Trophoblast cell (in vitro differentiated cells and primary cell): ENCODE measurements around the gene SHCBP1L.

ENCODE experiments used
- DNase-seq, 2 donors: peaks; one replicate each; pipeline ENCODE4 v3.0.0-alpha.2; 2016
- H2AFZ ChIP-seq: 2 replicates; pipeline ENCODE4 v1.6.1; 2013; ENCODE audit warnings: low read length, moderate library complexity, mild to moderate bottlenecking; ENCODE audit not compliant: insufficient read depth, poor library complexity
- H2AK5ac ChIP-seq: 2 replicates; pipeline ENCODE4 v1.6.1; 2013; ENCODE audit warnings: mild to moderate bottlenecking, low read length
- H2BK120ac ChIP-seq: 2 replicates; pipeline ENCODE4 v1.6.1; 2013; ENCODE audit warnings: low read length, mild to moderate bottlenecking, moderate library complexity; ENCODE audit not compliant: insufficient read depth, poor library complexity
- H2BK12ac ChIP-seq: 2 replicates; pipeline ENCODE4 v1.6.1; 2013; ENCODE audit warnings: mild to moderate bottlenecking, low read length, moderate library complexity
- H2BK5ac ChIP-seq: 2 replicates; pipeline ENCODE4 v1.6.1; 2013; ENCODE audit warnings: low read length, low read depth, moderate library complexity, mild to moderate bottlenecking; ENCODE audit not compliant: poor library complexity
- H3K14ac ChIP-seq: 2 replicates; pipeline ENCODE4 v1.6.1; 2013; ENCODE audit warnings: mild to moderate bottlenecking, low read length
- H3K18ac ChIP-seq: 2 replicates; pipeline ENCODE4 v1.6.1; 2013; ENCODE audit warnings: mild to moderate bottlenecking, low read length
- H3K23ac ChIP-seq: 2 replicates; pipeline ENCODE4 v1.6.1; 2013; ENCODE audit warnings: low read length
- H3K27ac ChIP-seq: 2 replicates; pipeline ENCODE4 v1.5.1; 2013; ENCODE audit warnings: low read depth, mild to moderate bottlenecking, inconsistent platforms, low read length, moderate library complexity
- H3K27me3 ChIP-seq: 2 replicates; pipeline ENCODE4 v1.6.1; 2013; ENCODE audit warnings: inconsistent platforms, mild to moderate bottlenecking, low read length, moderate library complexity; ENCODE audit not compliant: insufficient read depth
- H3K36me3 ChIP-seq, 2 experiments: 1 replicate in 1 of 2; 2 replicates in 1 of 2; pipeline ENCODE4 v1.6.1; 2013; ENCODE audit warnings: low read length in 2 of 2, mild to moderate bottlenecking in 2 of 2, moderate library complexity in 1 of 2; ENCODE audit not compliant: insufficient read depth in 2 of 2, control insufficient read depth in 1 of 2
- H3K4ac ChIP-seq: 2 replicates; pipeline ENCODE4 v1.6.1; 2013; ENCODE audit warnings: low read depth, mild to moderate bottlenecking, low read length, moderate library complexity
- H3K4me1 ChIP-seq, 2 experiments: 1 replicate in 1 of 2; 2 replicates in 1 of 2; pipeline ENCODE4 v1.6.1; 2013; ENCODE audit warnings: low read length in 2 of 2, mild to moderate bottlenecking in 2 of 2, moderate library complexity in 1 of 2; ENCODE audit not compliant: insufficient read depth in 2 of 2, control insufficient read depth in 1 of 2
- H3K4me2 ChIP-seq: 2 replicates; pipeline ENCODE4 v1.6.1; 2013; ENCODE audit warnings: inconsistent platforms, mild to moderate bottlenecking, low read length, moderate library complexity
- H3K4me3 ChIP-seq: 2 replicates; pipeline ENCODE4 v1.5.1; 2013; ENCODE audit warnings: mild to moderate bottlenecking, low read depth, low read length, inconsistent platforms
- H3K79me1 ChIP-seq: one replicate; pipeline ENCODE4 v1.6.1; 2013; ENCODE audit warnings: low read length
- H3K79me2 ChIP-seq: 2 replicates; pipeline ENCODE4 v1.6.1; 2013; ENCODE audit warnings: low read length, mild to moderate bottlenecking; ENCODE audit not compliant: control insufficient read depth, insufficient read depth, poor library complexity
- H3K9ac ChIP-seq: 2 replicates; pipeline ENCODE4 v1.6.1; 2013; ENCODE audit warnings: mild to moderate bottlenecking, low read length
- H3K9me3 ChIP-seq: 2 replicates; pipeline ENCODE4 v1.6.1; 2013; ENCODE audit warnings: low read depth, mild to moderate bottlenecking, control low read depth, inconsistent platforms, low read length; ENCODE audit not compliant: insufficient read depth
- H4K12ac ChIP-seq: 2 replicates; pipeline ENCODE4 v1.6.1; 2013; ENCODE audit warnings: low read depth, mild to moderate bottlenecking, low read length, moderate library complexity
- H4K8ac ChIP-seq: 2 replicates; pipeline ENCODE4 v1.6.1; 2013; ENCODE audit warnings: low read depth, mild to moderate bottlenecking, low read length, moderate library complexity
- H4K91ac ChIP-seq: one replicate; pipeline ENCODE4 v1.6.1; 2013; ENCODE audit warnings: low read depth, mild to moderate bottlenecking, low read length, moderate library complexity
- WGBS: extraction: QIAGEN DNeasy Blood & Tissue Kit; methylation state at CpG from one replicate; pipeline ENCODE4 v1.1.7; 2013; ENCODE audit warnings: missing lambda C conversion rate; ENCODE audit not compliant: insufficient read length, insufficient coverage; ENCODE audit errors: extremely low coverage; 5-methylcytosine and 5-hydroxymethylcytosine counted together

SHCBP1L gene

GRCh38 chr1:182857212-182857611 is 95.8 kb downstream of the SHCBP1L start:
- Histone ChIP-seq H3K79me1 (no peaks in the 10 kb centered on the region), H2BK5ac (no peak overlapping the region), H3K9me3 (no peaks in the 10 kb centered on the region), H2AK5ac (no peak overlapping the region), H2BK120ac (no peak overlapping the region), H4K12ac (no peak overlapping the region), H2AFZ (no peak overlapping the region), H3K79me2 (no peaks in the 10 kb centered on the region), H4K91ac (no peak overlapping the region), H3K4me3 (no peak overlapping the region), H3K14ac (no peak overlapping the region), H3K27ac (no peak overlapping the region), H3K23ac (no peak overlapping the region), H3K27me3 (no peaks in the 10 kb centered on the region), H4K8ac (no peak overlapping the region), H2BK12ac (no peak overlapping the region), H3K36me3 (peaks cover 19 to 47% of the 10 kb centered on the region in 2 experiments), H3K9ac (no peak overlapping the region), H3K4me1 (no peaks in the 10 kb centered on the region), H3K4me2 (no peak overlapping the region), H3K18ac (no peak overlapping the region), H3K4ac (no peak overlapping the region)
- no peak for DNase-seq
- WGBS: no CpG with 5 or more reads among the region's 3 CpGs

- H4K12ac ChIP-seq: no peak overlapping the region
- no peaks in the 10 kb centered on the region for H3K9me3 ChIP-seq
- H4K91ac ChIP-seq: no peak overlapping the region
- no peak overlapping the region for H3K4ac ChIP-seq
- no peak overlapping the region for H3K9ac ChIP-seq
- H2BK120ac ChIP-seq: no peak overlapping the region
- H3K79me1 ChIP-seq: no peaks in the 10 kb centered on the region
- no peak overlapping the region for H3K23ac ChIP-seq
- H3K14ac ChIP-seq: no peak overlapping the region
- no peak overlapping the region for H2AK5ac ChIP-seq
- no peak overlapping the region for H3K4me3 ChIP-seq
- H3K4me2 ChIP-seq: no peak overlapping the region
- no peak overlapping the region for H4K8ac ChIP-seq
- H3K36me3 ChIP-seq: peaks cover 21 to 47% of the 10 kb centered on the region in 2 experiments
- H2BK12ac ChIP-seq: no peak overlapping the region
- no peak overlapping the region for H2BK5ac ChIP-seq
- H3K18ac ChIP-seq: no peak overlapping the region
- DNase-seq: no peak
- no peaks in the 10 kb centered on the region for H3K4me1 ChIP-seq
- no peak overlapping the region for H3K27ac ChIP-seq
- no peaks in the 10 kb centered on the region for H3K79me2 ChIP-seq
- no peak overlapping the region for H2AFZ ChIP-seq
- WGBS: no CpG with 5 or more reads among the region's 4 CpGs
- no peaks in the 10 kb centered on the region for H3K27me3 ChIP-seq
Measured at GRCh38 chr1:182855911-182856310, 97.1 kb downstream of the SHCBP1L start.

- Histone ChIP-seq H3K9me3 (no peaks in the 10 kb centered on the region), H3K4me1 (no peaks in the 10 kb centered on the region), H3K27me3 (no peaks in the 10 kb centered on the region), H2AFZ (no peak overlapping the region), H3K36me3 (peaks cover 16 to 45% of the 10 kb centered on the region in 2 experiments), H3K18ac (no peak overlapping the region), H3K4me3 (no peak overlapping the region), H2BK120ac (no peak overlapping the region), H3K23ac (no peak overlapping the region), H2BK5ac (no peak overlapping the region), H3K14ac (no peak overlapping the region), H3K4me2 (no peak overlapping the region), H3K79me1 (no peaks in the 10 kb centered on the region), H2AK5ac (no peak overlapping the region), H2BK12ac (no peak overlapping the region), H4K12ac (no peak overlapping the region), H3K27ac (no peak overlapping the region), H4K91ac (no peak overlapping the region), H4K8ac (no peak overlapping the region), H3K79me2 (peaks cover 3% of the 10 kb centered on the region), H3K9ac (no peak overlapping the region), H3K4ac (no peak overlapping the region)
- no peak for DNase-seq
- WGBS: no CpG with 5 or more reads among the region's 1 CpG
Measured at GRCh38 chr1:182851825-182852224, 101.1 kb downstream of the SHCBP1L start.

- Histone ChIP-seq H3K4me3 (no peak overlapping the region), H3K4me1 (no peaks in the 10 kb centered on the region), H2BK120ac (no peak overlapping the region), H4K12ac (no peak overlapping the region), H3K9me3 (no peaks in the 10 kb centered on the region), H3K4me2 (no peak overlapping the region), H2AFZ (no peak overlapping the region), H2AK5ac (no peak overlapping the region), H4K91ac (no peak overlapping the region), H2BK5ac (no peak overlapping the region), H3K27me3 (no peaks in the 10 kb centered on the region), H2BK12ac (no peak overlapping the region), H3K36me3 (peaks cover 23 to 47% of the 10 kb centered on the region in 2 experiments), H3K23ac (no peak overlapping the region), H3K18ac (no peak overlapping the region), H3K4ac (no peak overlapping the region), H3K79me2 (peaks cover 12% of the 10 kb centered on the region), H4K8ac (no peak overlapping the region), H3K9ac (no peak overlapping the region), H3K27ac (no peak overlapping the region), H3K14ac (no peak overlapping the region), H3K79me1 (no peaks in the 10 kb centered on the region)
- no CpG with 5 or more reads among the region's 4 CpGs for WGBS
- DNase-seq: no peak
Measured at GRCh38 chr1:182850319-182850718, 102.6 kb downstream of the SHCBP1L start.
